Endothelial cell of umbilical vein (primary cell): ENCODE data around the gene N4BP2. TPM values are rescaled to one million over a fixed set of nuclear protein-coding genes. Genes with fewer than 3 reads are reported as not detected.

Source experiments
- BruUV-seq: library from RNA; stranded (reverse); fragments of 400-500 nt; replicated peaks from 2 replicates; lab custom pipeline; 2021; lab: Mats Ljungman, UMichigan
- CTCF ChIA-PET: fragments of 300-600, 350-600 bp; sonication (Branson Sonifier 250); formaldehyde crosslinking; loops from one replicate; lab custom pipeline; 2021; ENCODE audit warnings: antibody characterized with exemption, inconsistent platforms; lab: Charles Lee
- POLR2A ChIA-PET: fragments of 300-600, 350-600 bp; sonication (Branson Sonifier 250); formaldehyde crosslinking; loops from one replicate; lab custom pipeline; 2021; ENCODE audit warnings: antibody characterized with exemption, inconsistent platforms; lab: Charles Lee
- DNase-seq: peaks from one replicate; pipeline ENCODE4 v3.0.0-alpha.2; 2011; ENCODE audit warnings: low read depth, low spot score
- FAIRE-seq: peaks from 2 replicates; lab custom pipeline; 2011; peaks lifted over from hg19 to GRCh38; lab: Jason Lieb, UNC
- H2AFZ ChIP-seq: 2 replicates; pipeline ENCODE4 v1.6.0; 2012; ENCODE audit warnings: low read depth, low read length, control low read depth, inconsistent platforms
- H3K27ac ChIP-seq: 2 replicates; pipeline ENCODE4 v1.5.1; 2011; ENCODE audit warnings: low read depth, mild to moderate bottlenecking, control low read depth, low read length, moderate library complexity; ENCODE audit not compliant: insufficient read depth
- H3K27me3 ChIP-seq, 2 experiments: 2 replicates each; pipeline versions ENCODE4 v1.6.0 to v1.6.1; 2011; ENCODE audit warnings: low read length in 2 of 2, mixed read lengths in 1 of 2; ENCODE audit not compliant: control insufficient read depth in 2 of 2, insufficient read depth in 2 of 2
- H3K36me3 ChIP-seq, 2 experiments: 2 replicates in 1 of 2; 3 replicates in 1 of 2; pipeline ENCODE4 v1.5.1; 2011; ENCODE audit warnings: low read length in 2 of 2, mild to moderate bottlenecking in 1 of 2, moderate library complexity in 1 of 2; ENCODE audit not compliant: control insufficient read depth in 2 of 2, insufficient read depth in 2 of 2; ENCODE audit errors: extremely low read depth in 1 of 2
- H3K4me1 ChIP-seq: 3 replicates; pipeline ENCODE4 v1.5.1; 2011; ENCODE audit warnings: mild to moderate bottlenecking, low read length; ENCODE audit not compliant: control insufficient read depth, insufficient read depth; ENCODE audit errors: extremely low read depth
- H3K4me2 ChIP-seq: 2 replicates; pipeline ENCODE4 v1.6.1; 2011; ENCODE audit warnings: low read length, control low read depth, mixed read lengths; ENCODE audit not compliant: insufficient read depth
- H3K4me3 ChIP-seq, 3 experiments: fragments of 200-600 bp in 1 of 3; sonication (generic), shearing (Covaris generic) in 1 of 3; replicated peaks in 1 of 3; 2 replicates each; pipeline ENCODE4 v1.5.1; 2011 to 2016; ENCODE audit warnings: control low read depth in 3 of 3, low read length in 3 of 3, mild to moderate bottlenecking in 2 of 3, inconsistent platforms in 1 of 3, low read depth in 1 of 3, moderate library complexity in 1 of 3; ENCODE audit not compliant: insufficient read depth in 1 of 3
- H3K79me2 ChIP-seq: 2 replicates; pipeline ENCODE4 v1.6.0; 2012; ENCODE audit warnings: low read length, inconsistent platforms; ENCODE audit not compliant: control insufficient read depth, insufficient read depth
- H3K9ac ChIP-seq: replicated peaks from 2 replicates; pipeline ENCODE3; 2011; ENCODE audit warnings: low read length, control low read depth; ENCODE audit not compliant: insufficient read depth; ENCODE audit errors: extremely low read depth
- H3K9me1 ChIP-seq: replicated peaks from 3 replicates; pipeline ENCODE4 v1.6.0; 2011; ENCODE audit warnings: mild to moderate bottlenecking, low read length; ENCODE audit not compliant: control insufficient read depth, insufficient read depth; ENCODE audit errors: extremely low read depth
- H3K9me3 ChIP-seq: replicated peaks from 2 replicates; pipeline ENCODE4 v1.5.1; 2012; ENCODE audit warnings: low read length, inconsistent platforms; ENCODE audit not compliant: control insufficient read depth, insufficient read depth
- H4K20me1 ChIP-seq: replicated peaks from 2 replicates; pipeline ENCODE3; 2011; ENCODE audit warnings: mild to moderate bottlenecking, low read length; ENCODE audit not compliant: control insufficient read depth, insufficient read depth; ENCODE audit errors: extremely low read depth
- CTCF ChIP-seq, 2 donors: IDR thresholded peaks; 1 replicate in 1 of 2; 2 replicates in 1 of 2; pipeline ENCODE4 v1.5.1; 2011; ENCODE audit warnings: low read length in 2 of 2, mild to moderate bottlenecking in 2 of 2, moderate library complexity in 2 of 2, control low read depth in 1 of 2, inconsistent platforms in 1 of 2, low read depth in 1 of 2; ENCODE audit not compliant: insufficient read depth in 1 of 2; ENCODE audit errors: extremely low read depth in 1 of 2
- EZH2 ChIP-seq: IDR thresholded peaks from 2 replicates; pipeline ENCODE4 v1.6.1; 2012; ENCODE audit warnings: borderline replicate concordance, low read depth, mild to moderate bottlenecking, moderate library complexity, low read length, inconsistent platforms; ENCODE audit not compliant: severe bottlenecking
- FOS ChIP-seq: IDR thresholded peaks from 2 replicates; pipeline ENCODE4 v1.6.1; 2011; ENCODE audit warnings: mild to moderate bottlenecking, low read length, moderate library complexity, borderline replicate concordance; ENCODE audit not compliant: insufficient read depth
- GATA2 ChIP-seq: IDR thresholded peaks from 2 replicates; pipeline ENCODE4 v1.7.0; 2011; ENCODE audit warnings: low read depth, mild to moderate bottlenecking, moderate library complexity, mixed read lengths, low read length; ENCODE audit not compliant: insufficient read length, insufficient read depth
- JUN ChIP-seq: IDR thresholded peaks from 2 replicates; pipeline ENCODE4 v1.6.1; 2011; ENCODE audit warnings: borderline replicate concordance, low read depth; ENCODE audit not compliant: insufficient read length, insufficient read depth
- MAX ChIP-seq: IDR thresholded peaks from 2 replicates; pipeline ENCODE4 v1.6.1; 2011; ENCODE audit not compliant: insufficient read depth, insufficient read length
- MYC ChIP-seq: IDR thresholded peaks from one replicate; pipeline ENCODE4 v1.6.1; 2011; ENCODE audit warnings: mild to moderate bottlenecking, low read depth, low read length
- POLR2A ChIP-seq: IDR thresholded peaks from 2 replicates; pipeline ENCODE4 v1.6.1; 2012; ENCODE audit warnings: low read depth, mild to moderate bottlenecking, control low read depth, low read length
- POLR2AphosphoS5 ChIP-seq: IDR thresholded peaks from 2 replicates; pipeline ENCODE4 v1.6.1; 2012; ENCODE audit warnings: low read depth, mild to moderate bottlenecking, control low read depth, low read length, moderate library complexity; ENCODE audit not compliant: insufficient read depth
- dilution Hi-C: fragments of 300-500 bp; cut with MboI; formaldehyde crosslinking; loops from one replicate; pipeline ENCODE4 v1.15.0; 2019; ENCODE audit warnings: low sequenced_read_pairs; ENCODE audit not compliant: extremely low pct_ligation_motif_present
- intact Hi-C: fragments of 100-400 bp; cut with micrococcal nuclease; formaldehyde crosslinking; loops from one replicate; pipeline ENCODE4 v1.10.0; 2022
- polyA plus RNA-seq, 4 experiments: library from polyadenylated mRNA; depleted of rRNA in 3 of 4; stranded (reverse) in 3 of 4; unstranded in 1 of 4; fragments of >200 nt; gene quantifications; 2 replicates each; pipeline versions ENCODE4 v1.2.1 to v1.2.3, GENCODE V29; 2011 to 2012; ENCODE audit warnings: missing spikeins in 1 of 4
- total RNA-seq: library from RNA; stranded (reverse); gene quantifications from 2 replicates; pipeline ENCODE4 v1.2.3, GENCODE V29; 2021

N4BP2 gene
- total and polyA plus RNA-seq, 2 donors (not counting 3 experiments of a cell fraction or from before 2014, with no cell fraction given): 0.87 to 6.9 TPM

- Histone ChIP-seq H3K9me1 (no peaks in the 10 kb centered on the region), H3K4me3 (no peak overlapping the region), H3K4me1 (peaks cover 11% of the 10 kb centered on the region), H3K4me2 (no peak overlapping the region), H3K9me3 (no peaks in the 10 kb centered on the region), H3K27me3 (no peaks in the 10 kb centered on the region), H3K9ac (no peak overlapping the region), H3K36me3 (no peaks in the 10 kb centered on the region), H2AFZ (peak overlapping the region; percentile 10), H3K27ac (no peak overlapping the region), H4K20me1 (no peaks in the 10 kb centered on the region), H3K79me2 (no peaks in the 10 kb centered on the region)
- CTCF ChIA-PET: interaction anchor here (0.6 to 1.4 kb wide), 2 partner anchors 10 to 11 kb away, joined by 3 to 6 read pairs; no protein-coding TSS in a partner anchor
- no peak for DNase-seq
- no peak for FAIRE-seq
- POLR2A ChIA-PET: no interaction called here
- no TSS peak for BruUV-seq
- intact Hi-C loops: no loop called here
- no peak for TF ChIP-seq FOS
- TF ChIP-seq MYC: no peak
- no peak for TF ChIP-seq POLR2A
- dilution Hi-C loops: no loop called here
These were observed 120.0 kb downstream of the N4BP2 start for GRCh38 chr4:40176602-40177001.

- no TSS peak for BruUV-seq
- DNase-seq (no peak), FAIRE-seq (no peak)
- H3K4me2 ChIP-seq: no peak overlapping the region
- H3K4me1 ChIP-seq: peaks cover 11% of the 10 kb centered on the region
- ChIA-PET POLR2A (no interaction called here), CTCF (interaction anchor here (0.7 to 1.4 kb wide), 2 partner anchors 12 to 23 kb away, joined by 3 to 6 read pairs; no protein-coding TSS in a partner anchor)
- H3K9me3 ChIP-seq: no peaks in the 10 kb centered on the region
- no peaks in the 10 kb centered on the region for H3K27me3 ChIP-seq
- no peaks in the 10 kb centered on the region for H4K20me1 ChIP-seq
- H3K9ac ChIP-seq: no peak overlapping the region
- intact Hi-C loops (no loop called here), dilution Hi-C loops (no loop called here)
- no peak overlapping the region for H3K4me3 ChIP-seq
- H3K36me3 ChIP-seq: no peaks in the 10 kb centered on the region
- H3K9me1 ChIP-seq: no peaks in the 10 kb centered on the region
- no peaks in the 10 kb centered on the region for H3K79me2 ChIP-seq
- no peak overlapping the region for H3K27ac ChIP-seq
- H2AFZ ChIP-seq: no peak overlapping the region
- no peak for TF ChIP-seq JUN
- no peak for TF ChIP-seq POLR2A
- TF ChIP-seq FOS: no peak
- no peak for TF ChIP-seq MYC
- no peak for TF ChIP-seq EZH2
- TF ChIP-seq GATA2: no peak
- no peak for TF ChIP-seq CTCF (IDR thresholded peaks at IDR 0.05; ENCODE audit: extremely low read depth in 1 of 2, insufficient read depth in 1 of 2, low read depth in 1 of 2, low read length in 2 of 2)
- no peak for TF ChIP-seq MAX
- no peak for TF ChIP-seq POLR2AphosphoS5
These were observed 120.9 kb downstream of the N4BP2 start for GRCh38 chr4:40177591-40177990.
